Measurements from ENCODE around the gene PROX2. TPM values are rescaled to one million over a fixed set of nuclear protein-coding genes. Genes with fewer than 3 reads are reported as not detected.

The PROX2 gene
- total RNA-seq, 1 donor from 2014 or later: not detected

GRCh38 chr14:74912801-74913200 is 36.9 kb upstream of the PROX2 start:
- Histone ChIP-seq H3K9me3 (no peaks in the 10 kb centered on the region), H3K4me1 (peaks cover 39% of the 10 kb centered on the region), H3K4me3 (no peak overlapping the region), H3K27ac (no peak overlapping the region), H3K27me3 (no peaks in the 10 kb centered on the region), H3K36me3 (no peaks in the 10 kb centered on the region)
- no peak for TF ChIP-seq POLR2A (IDR thresholded peaks at IDR 0.05)
- no peak for DNase-seq (ENCODE audit: extremely low spot score in 2 of 2)
- intact Hi-C loops (cut with DNase I): loop anchor here (10.0 kb wide), 1 partner anchor 172 kb away; no protein-coding TSS in a partner anchor

GRCh38 chr14:74912111-74912510 is 36.2 kb upstream of the PROX2 start:
- Histone ChIP-seq H3K4me1 (peaks cover 39% of the 10 kb centered on the region), H3K36me3 (no peaks in the 10 kb centered on the region), H3K4me3 (no peak overlapping the region), H3K27ac (no peak overlapping the region), H3K27me3 (no peaks in the 10 kb centered on the region), H3K9me3 (no peaks in the 10 kb centered on the region)
- DNase-seq (ENCODE audit: extremely low spot score in 2 of 2): no peak
- TF ChIP-seq POLR2A (IDR thresholded peaks at IDR 0.05) (no peak), CTCF (IDR thresholded peaks at IDR 0.05) (no peak), POLR2AphosphoS5 (IDR thresholded peaks at IDR 0.05; ENCODE audit: insufficient read depth in 1 of 2, low read depth in 1 of 2) (no peak)
- intact Hi-C loops (cut with DNase I): loop anchor here (10.0 kb wide), 1 partner anchor 173 kb away; no protein-coding TSS in a partner anchor

- DNase-seq (ENCODE audit: extremely low spot score in 2 of 2): no peak
- Histone ChIP-seq H3K9me3 (no peaks in the 10 kb centered on the region), H3K36me3 (no peaks in the 10 kb centered on the region), H3K4me1 (peaks cover 39% of the 10 kb centered on the region), H3K27me3 (no peaks in the 10 kb centered on the region), H3K4me3 (no peak overlapping the region), H3K27ac (no peak overlapping the region)
- TF ChIP-seq POLR2AphosphoS5 (IDR thresholded peaks at IDR 0.05; ENCODE audit: insufficient read depth in 1 of 2, low read depth in 1 of 2) (no peak), CTCF (IDR thresholded peaks at IDR 0.05) (no peak), POLR2A (IDR thresholded peaks at IDR 0.05) (no peak)
- intact Hi-C loops (cut with DNase I): loop anchor here (10.0 kb wide), 1 partner anchor 173 kb away; no protein-coding TSS in a partner anchor
Observed at GRCh38 chr14:74911704-74912103, 35.8 kb upstream of the PROX2 start.

GRCh38 chr14:74911221-74911620 is 35.3 kb upstream of the PROX2 start:
- no peak for DNase-seq (ENCODE audit: extremely low spot score in 2 of 2)
- no peak for TF ChIP-seq POLR2AphosphoS5 (IDR thresholded peaks at IDR 0.05; ENCODE audit: insufficient read depth in 1 of 2, low read depth in 1 of 2)
- no peak for TF ChIP-seq POLR2A (IDR thresholded peaks at IDR 0.05)
- TF ChIP-seq CTCF (IDR thresholded peaks at IDR 0.05): no peak
- H3K4me3 ChIP-seq: no peak overlapping the region
- no peaks in the 10 kb centered on the region for H3K27me3 ChIP-seq
- no peaks in the 10 kb centered on the region for H3K9me3 ChIP-seq
- H3K4me1 ChIP-seq: peaks cover 36% of the 10 kb centered on the region
- no peaks in the 10 kb centered on the region for H3K36me3 ChIP-seq
- H3K27ac ChIP-seq: no peak overlapping the region
- intact Hi-C loops (cut with DNase I): loop anchor here (10.0 kb wide), 1 partner anchor 174 kb away; no protein-coding TSS in a partner anchor

GRCh38 chr14:74910556-74910955 is 34.6 kb upstream of the PROX2 start:
- H3K4me3 ChIP-seq: no peak overlapping the region
- TF ChIP-seq POLR2A (IDR thresholded peaks at IDR 0.05) (no peak), CTCF (IDR thresholded peaks at IDR 0.05) (no peak), POLR2AphosphoS5 (IDR thresholded peaks at IDR 0.05; ENCODE audit: insufficient read depth in 1 of 2, low read depth in 1 of 2) (no peak)
- intact Hi-C loops (cut with DNase I): loop anchor here (10.0 kb wide), 1 partner anchor 174 kb away; no protein-coding TSS in a partner anchor
- H3K27me3 ChIP-seq: no peaks in the 10 kb centered on the region
- DNase-seq (ENCODE audit: extremely low spot score in 2 of 2): no peak
- peaks cover 37% of the 10 kb centered on the region for H3K4me1 ChIP-seq
- H3K9me3 ChIP-seq: no peaks in the 10 kb centered on the region
- H3K36me3 ChIP-seq: no peaks in the 10 kb centered on the region
- H3K27ac ChIP-seq: no peak overlapping the region
